ENCODE results near the gene C6orf52.

C6orf52 gene

DNA sequence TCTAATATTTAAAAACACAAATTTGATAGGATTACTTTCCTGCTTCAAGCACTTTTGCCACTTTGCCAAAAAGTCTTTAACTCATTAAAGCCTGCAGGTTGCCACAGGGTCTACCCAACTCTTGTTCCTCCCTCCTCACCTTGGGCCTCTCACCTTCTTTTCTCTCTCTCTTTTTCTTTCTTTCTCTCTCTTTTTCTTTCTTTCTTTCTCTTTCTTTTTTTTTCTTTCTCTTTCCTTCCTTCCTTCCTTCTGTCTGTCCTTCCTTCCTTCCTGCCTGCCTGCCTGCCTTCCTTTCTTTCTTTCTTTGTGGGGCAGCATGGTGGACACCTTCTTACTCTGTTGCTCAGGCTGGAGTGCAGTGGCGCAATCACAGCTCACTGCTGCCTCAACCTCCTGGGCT lies 50.2 kb downstream of the C6orf52 start:
- no peak for DNase-seq (ENCODE audit: low read depth)

DNA sequence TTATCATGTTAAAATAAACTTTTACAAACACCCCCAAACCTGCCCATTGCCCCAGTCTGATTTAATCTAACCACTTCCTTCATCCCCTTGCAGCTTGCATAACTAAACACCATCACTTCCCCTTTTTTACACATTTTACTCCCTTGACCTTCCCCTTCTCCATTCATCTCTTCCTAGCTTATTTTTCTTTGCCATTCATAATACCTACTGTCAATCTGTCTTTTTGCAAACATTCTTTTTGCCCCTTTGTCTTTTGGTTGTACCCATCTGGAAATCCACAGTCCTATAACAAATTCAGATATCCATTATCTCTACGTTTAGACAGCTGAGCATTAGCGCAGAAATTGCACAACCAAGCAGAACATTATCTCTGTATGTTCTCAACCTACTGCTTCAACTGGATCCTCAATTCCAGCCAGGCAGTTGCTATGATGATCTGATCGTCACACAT lies 51.2 kb downstream of the C6orf52 start:
- no peak for DNase-seq (ENCODE audit: low read depth)

DNA sequence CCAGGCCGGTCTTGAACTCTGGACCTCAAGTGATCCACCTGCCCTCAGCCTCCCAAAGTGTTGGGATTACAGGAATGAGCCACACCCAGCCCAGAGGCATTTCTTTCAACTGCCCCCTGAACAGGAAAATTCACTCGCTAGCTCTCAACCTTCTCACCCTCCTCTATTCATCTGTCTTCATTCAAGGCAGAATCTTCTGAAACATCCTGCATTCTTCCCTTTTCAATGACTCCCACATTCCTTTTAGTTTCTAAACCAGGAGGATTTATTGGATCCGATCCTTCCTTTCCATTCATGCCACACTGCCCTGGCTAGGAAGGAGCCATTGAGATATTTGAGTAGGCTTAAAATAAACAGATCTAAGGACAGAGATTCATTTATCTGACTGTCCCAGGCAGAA lies 52.9 kb downstream of the C6orf52 start:
- DNase-seq (ENCODE audit: low read depth) = no peak

DNA sequence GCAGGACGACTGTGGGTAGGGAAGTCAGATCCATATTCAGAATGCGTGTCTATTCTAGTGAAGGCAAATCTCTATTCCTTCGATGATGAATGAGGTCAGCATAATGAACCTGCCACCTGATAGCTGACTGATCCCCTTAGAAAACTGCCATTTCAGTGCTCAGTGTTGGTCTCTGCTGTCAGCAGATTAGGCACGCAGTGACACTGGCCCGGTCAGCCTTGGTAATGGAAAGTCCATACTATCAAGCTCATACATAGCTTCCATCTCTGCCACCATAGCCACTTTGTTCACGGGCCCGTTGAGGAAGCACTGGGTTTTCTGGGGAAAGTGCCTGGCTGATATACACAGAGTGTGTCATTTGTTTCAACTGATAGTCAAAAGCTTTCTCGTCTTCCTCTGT lies 54.0 kb downstream of the C6orf52 start:
- DNase-seq (ENCODE audit: low read depth) = no peak

DNA sequence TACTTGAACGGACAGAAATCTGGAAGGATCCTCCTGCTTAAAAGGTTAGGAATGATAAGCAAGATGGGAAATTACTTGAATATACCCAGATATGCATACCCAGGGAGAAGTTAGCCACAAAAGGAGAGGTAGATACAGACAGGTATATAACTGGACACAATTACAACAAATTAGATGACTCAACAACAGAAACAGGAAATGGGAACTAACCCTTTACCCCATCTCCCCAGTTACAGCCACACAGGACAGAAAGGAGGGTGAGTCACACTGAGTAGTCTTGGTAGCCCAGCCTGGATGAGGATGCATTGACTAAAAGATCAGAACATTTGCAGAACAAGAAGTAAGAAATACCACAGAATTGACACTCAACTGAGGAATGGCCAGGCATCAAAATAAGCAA lies 61.2 kb downstream of the C6orf52 start:
- peak; percentile 34 for DNase-seq (ENCODE audit: low read depth)

DNA sequence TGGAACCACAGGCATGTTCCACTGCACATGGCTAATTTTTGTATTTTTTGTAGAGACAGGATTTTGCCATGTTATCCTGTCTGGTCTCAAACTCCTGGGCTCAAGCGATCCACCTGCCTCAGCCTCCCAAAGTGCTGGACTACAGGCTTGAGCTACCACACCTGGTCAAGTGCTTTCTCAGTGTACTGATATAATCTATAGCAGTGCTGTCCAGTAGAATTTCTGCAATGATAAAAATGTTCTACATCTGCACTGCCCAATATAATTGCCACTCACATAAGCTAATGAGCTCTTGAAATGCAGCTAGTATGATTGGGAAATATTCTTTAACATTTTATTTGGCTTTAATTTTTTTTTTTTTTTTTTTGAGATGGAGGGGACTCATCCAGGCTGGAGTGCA lies 64.2 kb downstream of the C6orf52 start:
- no peak for DNase-seq (ENCODE audit: low read depth)

DNA sequence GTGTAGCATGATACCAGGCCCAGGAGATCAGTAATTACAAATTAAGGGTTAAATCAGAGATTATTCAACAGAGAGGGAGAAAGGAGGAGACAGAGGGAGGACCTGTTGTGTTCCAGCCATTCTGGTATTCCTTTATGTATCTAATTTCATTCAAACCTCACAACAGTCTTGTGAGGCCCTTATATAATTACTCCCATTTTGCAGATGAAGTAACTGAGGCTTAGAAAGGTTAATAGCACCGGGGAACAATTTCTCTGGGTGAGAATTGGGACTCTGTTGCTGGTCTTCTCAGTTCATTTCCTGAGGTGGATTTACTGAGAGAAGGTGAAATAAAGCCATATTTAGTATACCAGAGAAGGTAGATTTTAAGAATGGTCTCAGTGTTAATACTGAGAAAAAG lies 66.6 kb downstream of the C6orf52 start:
- no peak for DNase-seq (ENCODE audit: low read depth)

DNA sequence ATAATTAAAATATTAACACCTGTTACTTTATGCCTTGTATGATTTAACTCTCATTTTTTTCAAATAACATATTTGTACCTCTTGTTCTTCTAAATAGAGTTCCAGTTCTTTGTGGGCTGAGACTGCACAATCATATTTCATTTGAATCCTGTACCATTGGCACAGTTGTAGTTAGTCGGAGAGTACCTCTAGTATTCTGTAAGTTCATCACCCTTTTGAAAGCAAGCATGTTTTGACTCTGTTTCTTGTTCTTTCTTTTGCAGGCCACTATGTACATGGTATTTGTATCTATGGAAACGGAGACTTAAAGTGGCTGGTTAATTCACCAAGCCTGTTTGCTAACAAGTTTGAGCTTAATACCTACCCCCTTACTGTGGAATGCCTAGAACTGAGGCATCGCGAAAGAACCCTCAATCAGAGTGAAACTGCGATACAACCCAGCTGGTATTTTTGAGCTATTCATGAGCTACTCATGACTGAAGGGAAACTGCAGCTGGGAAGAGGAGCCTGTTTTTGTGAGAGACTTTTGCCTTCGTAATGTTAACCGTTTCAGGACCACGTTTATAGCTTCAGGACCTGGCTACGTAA lies 68.2 kb downstream of the C6orf52 start:
- DNase-seq (ENCODE audit: low read depth) = no peak

DNA sequence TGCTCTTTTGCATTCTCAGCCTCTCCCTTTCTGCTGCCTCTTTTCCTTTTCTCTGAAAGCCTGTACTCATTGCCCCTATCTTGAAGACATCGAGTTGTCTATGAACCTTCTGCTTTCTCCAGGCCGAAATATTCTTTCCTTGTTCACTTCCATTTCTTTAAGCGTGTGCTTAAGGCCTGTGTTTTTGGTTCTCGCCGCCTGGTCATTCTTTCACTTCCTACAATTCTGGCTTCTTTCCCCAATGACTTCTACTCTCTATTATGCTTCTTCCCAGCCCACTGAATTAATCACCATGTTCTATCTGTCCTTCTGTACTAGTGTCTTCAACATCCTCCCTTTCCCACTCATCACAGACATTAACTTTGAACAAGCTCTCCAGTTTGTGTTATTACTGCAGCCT lies 69.6 kb downstream of the C6orf52 start:
- DNase-seq (ENCODE audit: low read depth) = no peak

DNA sequence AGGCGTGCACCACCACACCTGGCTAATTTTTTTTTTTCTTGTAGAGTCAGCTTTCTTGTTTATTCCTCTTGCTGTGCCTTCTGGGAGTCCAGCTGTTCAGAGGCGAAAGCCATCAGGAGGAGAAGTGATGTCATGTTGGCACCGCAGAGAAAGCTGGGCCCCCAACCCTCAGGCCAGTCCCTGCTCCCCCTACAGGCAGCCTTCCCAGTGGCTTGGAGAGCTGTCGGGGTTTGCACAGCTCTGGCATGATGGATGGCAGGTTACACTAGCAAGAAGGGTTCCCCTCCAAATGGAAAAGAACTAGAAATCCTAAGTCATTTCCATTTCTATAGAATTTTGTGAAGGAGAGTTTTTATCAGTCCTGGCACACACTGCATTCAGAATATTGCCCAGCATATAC lies 72.6 kb downstream of the C6orf52 start:
- DNase-seq (ENCODE audit: low read depth) = no peak
